ENCODE measurements around the gene FLYWCH1. TPM values are rescaled to one million over a fixed set of nuclear protein-coding genes. Genes with fewer than 3 reads are reported as not detected.
A peak's percentile ranks its signal among the peaks of the same experiment; 100 is the strongest.

Gene FLYWCH1
- total and polyA plus RNA-seq, 5 donors = 28.9 to 43.9 (median 36.1) TPM

- no peak overlapping the region for H3K27ac ChIP-seq (ENCODE audit: low read length)
- no peaks in the 10 kb centered on the region for H3K4me1 ChIP-seq (ENCODE audit: control insufficient read depth, insufficient read depth, low read length)
- H3K4me3 ChIP-seq (ENCODE audit: low read length) = no peak overlapping the region
- WGBS = 64% methylated on average over 26 of the region's 26 CpGs
- H3K27me3 ChIP-seq (ENCODE audit: control insufficient read depth, insufficient read depth) = no peaks in the 10 kb centered on the region
- DNase-seq (peak in 1 of 3 donors; percentile 47), ATAC-seq (no peak)
- intact Hi-C loops (cut with DNase I) = no loop called here
- no peaks in the 10 kb centered on the region for H3K9me3 ChIP-seq (ENCODE audit: control insufficient read depth, low read length)
These were observed 43.1 kb downstream of the FLYWCH1 start for GRCh38 chr16:2954656-2955381.

GRCh38 chr16:2955438-2955778, 43.7 kb downstream of the FLYWCH1 start:
- intact Hi-C loops (cut with DNase I) = no loop called here
- 54% methylated on average over 10 of the region's 10 CpGs for WGBS
- Histone ChIP-seq H3K4me1 (ENCODE audit: control insufficient read depth, insufficient read depth, low read length) (no peaks in the 10 kb centered on the region), H3K27me3 (ENCODE audit: control insufficient read depth, insufficient read depth) (no peaks in the 10 kb centered on the region), H3K27ac (ENCODE audit: low read length) (no peak overlapping the region), H3K4me3 (ENCODE audit: low read length) (no peak overlapping the region), H3K9me3 (ENCODE audit: control insufficient read depth, low read length) (no peaks in the 10 kb centered on the region)
- ATAC-seq (no peak), DNase-seq (peak in 2 of 3 donors; percentile 16 to 52)

GRCh38 chr16:2955779-2956578, 44.2 kb downstream of the FLYWCH1 start:
- no peaks in the 10 kb centered on the region for H3K27me3 ChIP-seq (ENCODE audit: control insufficient read depth, insufficient read depth)
- intact Hi-C loops (cut with DNase I) = no loop called here
- 44% methylated on average over 21 of the region's 21 CpGs for WGBS

GRCh38 chr16:2956579-2956956, 44.8 kb downstream of the FLYWCH1 start:
- H3K27ac ChIP-seq (ENCODE audit: low read length) = no peak overlapping the region
- ATAC-seq (no peak), DNase-seq (peak in 1 of 3 donors; percentile 44)
- no peak overlapping the region for H3K4me3 ChIP-seq (ENCODE audit: low read length)
- no peaks in the 10 kb centered on the region for H3K4me1 ChIP-seq (ENCODE audit: control insufficient read depth, insufficient read depth, low read length)
- H3K9me3 ChIP-seq (ENCODE audit: control insufficient read depth, low read length) = no peaks in the 10 kb centered on the region
- intact Hi-C loops (cut with DNase I) = no loop called here
- no peaks in the 10 kb centered on the region for H3K27me3 ChIP-seq (ENCODE audit: control insufficient read depth, insufficient read depth)
- 79% methylated on average over 11 of the region's 11 CpGs for WGBS

More at GRCh38 chr16:2955779-2956578, 44.2 kb downstream of the FLYWCH1 start:
- DNase-seq = no peak
- peak in 1 of 2 donors; percentile 7 for ATAC-seq
- Histone ChIP-seq H3K27ac (ENCODE audit: low read length) (no peak overlapping the region), H3K4me3 (ENCODE audit: low read length) (no peak overlapping the region), H3K9me3 (ENCODE audit: control insufficient read depth, low read length) (no peaks in the 10 kb centered on the region), H3K4me1 (ENCODE audit: control insufficient read depth, insufficient read depth, low read length) (no peaks in the 10 kb centered on the region)

DNA sequence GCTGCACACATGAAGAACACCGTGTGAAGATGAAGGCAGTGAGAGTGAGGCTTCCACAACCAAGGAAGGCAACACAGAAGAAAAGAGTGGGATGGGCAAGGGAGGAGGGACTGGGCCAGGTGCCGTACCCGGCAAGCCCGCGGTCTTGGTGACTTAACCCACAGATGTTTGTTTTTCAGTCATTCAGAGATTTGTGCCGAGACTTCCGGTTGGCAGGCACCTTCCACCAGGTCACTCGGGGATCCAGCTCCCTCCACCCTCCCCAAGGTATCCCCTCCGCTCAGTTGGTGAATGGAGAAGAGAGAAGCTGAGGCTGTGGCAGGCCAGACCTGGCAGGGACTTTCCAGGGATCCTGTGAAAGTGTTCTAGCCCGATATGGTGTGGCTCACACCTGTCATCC, 47.5 kb downstream of the FLYWCH1 start:
- no peak for ATAC-seq
- intact Hi-C loops (cut with DNase I) = no loop called here
- Histone ChIP-seq H3K4me1 (ENCODE audit: control insufficient read depth, insufficient read depth, low read length) (no peaks in the 10 kb centered on the region), H3K9me3 (ENCODE audit: control insufficient read depth, low read length) (no peaks in the 10 kb centered on the region), H3K27ac (ENCODE audit: low read length) (no peak overlapping the region), H3K27me3 (ENCODE audit: control insufficient read depth, insufficient read depth) (no peaks in the 10 kb centered on the region), H3K4me3 (ENCODE audit: low read length) (no peak overlapping the region)
- no peak for DNase-seq
- WGBS = 64% methylated on average over 10 of the region's 10 CpGs

GRCh38 chr16:2960183-2961010, 48.7 kb downstream of the FLYWCH1 start:
- DNase-seq (peak in 2 of 3 donors; percentile 34 to 35), ATAC-seq (no peak)
- 77% methylated on average over 17 of the region's 17 CpGs for WGBS
- no peaks in the 10 kb centered on the region for H3K4me1 ChIP-seq (ENCODE audit: control insufficient read depth, insufficient read depth, low read length)
- H3K27me3 ChIP-seq (ENCODE audit: control insufficient read depth, insufficient read depth) = no peaks in the 10 kb centered on the region
- H3K27ac ChIP-seq (ENCODE audit: low read length) = no peak overlapping the region
- no peak overlapping the region for H3K4me3 ChIP-seq (ENCODE audit: low read length)
- intact Hi-C loops (cut with DNase I) = no loop called here
- no peaks in the 10 kb centered on the region for H3K9me3 ChIP-seq (ENCODE audit: control insufficient read depth, low read length)

DNA sequence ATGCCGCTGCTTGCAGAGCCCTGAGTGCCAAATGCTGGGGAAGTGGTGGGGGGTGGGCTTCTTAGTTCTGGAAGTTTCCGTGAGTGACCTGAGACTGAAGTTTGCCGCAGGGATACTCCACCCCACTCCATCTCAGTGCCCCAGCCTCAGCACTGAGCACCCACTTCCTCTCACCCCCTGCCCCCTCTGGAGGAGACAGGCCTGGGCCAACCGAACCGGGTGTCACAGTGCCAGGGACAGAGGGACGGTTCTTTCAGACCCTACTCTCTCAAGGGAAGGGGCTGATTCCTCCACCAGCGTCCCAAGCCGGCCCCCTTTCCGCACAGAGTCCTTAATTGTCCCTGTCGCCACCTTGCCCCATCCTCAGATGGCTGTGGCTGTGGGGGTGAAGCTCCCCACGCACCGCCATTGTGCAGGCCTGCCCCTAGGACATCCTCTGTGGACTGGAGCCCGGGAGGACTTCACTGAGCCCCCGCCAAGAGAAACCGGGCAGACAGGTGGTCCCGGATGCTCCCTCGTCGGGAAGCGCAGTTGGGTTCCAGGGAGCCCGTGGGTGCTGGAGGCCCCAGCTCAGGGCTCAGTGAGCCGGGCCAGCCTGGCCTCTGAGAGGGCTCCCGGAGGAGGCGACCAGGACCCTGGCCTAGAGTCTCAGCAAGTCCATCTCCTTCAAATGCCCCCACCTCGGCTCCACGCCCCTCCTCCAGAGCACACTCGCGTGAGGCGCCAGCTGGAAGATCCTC, 50.8 kb downstream of the FLYWCH1 start:
- no peak overlapping the region for H3K27ac ChIP-seq (ENCODE audit: low read length)
- H3K4me1 ChIP-seq (ENCODE audit: control insufficient read depth, insufficient read depth, low read length) = no peaks in the 10 kb centered on the region
- ATAC-seq (no peak), DNase-seq (peak in 1 of 3 donors; percentile 40)
- H3K9me3 ChIP-seq (ENCODE audit: control insufficient read depth, low read length) = no peaks in the 10 kb centered on the region
- no peak overlapping the region for H3K4me3 ChIP-seq (ENCODE audit: low read length)
- 21% methylated on average over 28 of the region's 28 CpGs for WGBS
- H3K27me3 ChIP-seq (ENCODE audit: control insufficient read depth, insufficient read depth) = no peaks in the 10 kb centered on the region
- intact Hi-C loops (cut with DNase I) = no loop called here

DNA sequence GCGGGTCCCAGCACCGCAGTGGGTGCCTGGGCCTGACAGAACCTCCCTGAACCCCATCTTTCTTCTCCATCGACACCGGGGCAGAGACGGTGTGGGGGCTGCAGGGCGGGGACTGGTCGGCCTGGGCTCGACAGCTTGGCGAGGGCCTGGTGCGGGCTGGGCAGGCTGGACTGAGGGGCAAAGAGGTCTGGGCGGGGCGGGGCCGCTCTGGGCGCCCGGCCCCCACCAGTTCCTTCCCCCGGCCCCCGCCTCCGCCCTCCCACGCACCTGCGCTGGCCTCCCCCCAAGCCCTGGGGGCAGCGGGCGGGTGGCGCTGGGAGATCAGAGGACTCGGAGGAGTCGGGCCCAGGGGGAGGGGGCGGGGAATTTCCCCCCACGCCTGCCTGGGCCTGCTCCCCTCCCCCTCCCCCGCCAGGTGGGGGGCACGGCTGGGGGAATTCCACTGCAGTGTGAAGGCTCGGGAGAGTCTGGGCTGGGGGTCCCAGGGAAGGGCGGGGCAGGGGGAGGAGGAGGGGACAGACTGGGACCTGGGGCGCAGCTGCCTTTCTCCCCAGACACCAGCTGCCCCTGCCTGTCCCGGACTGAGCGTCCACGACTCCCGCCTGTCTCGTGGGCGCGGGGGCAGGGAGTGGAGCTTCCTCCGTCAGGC, 51.5 kb downstream of the FLYWCH1 start:
- WGBS = under 1% methylated on average over 40 of the region's 40 CpGs
- intact Hi-C loops (cut with DNase I) = no loop called here
- ATAC-seq (no peak), DNase-seq (peak in 2 of 3 donors; percentile 43 to 64)
- no peaks in the 10 kb centered on the region for H3K27me3 ChIP-seq (ENCODE audit: control insufficient read depth, insufficient read depth)
- H3K9me3 ChIP-seq (ENCODE audit: control insufficient read depth, low read length) = no peaks in the 10 kb centered on the region
- no peak overlapping the region for H3K27ac ChIP-seq (ENCODE audit: low read length)
- no peak overlapping the region for H3K4me3 ChIP-seq (ENCODE audit: low read length)
- no peaks in the 10 kb centered on the region for H3K4me1 ChIP-seq (ENCODE audit: control insufficient read depth, insufficient read depth, low read length)

- DNase-seq (peak in 2 of 3 donors; percentile 50 to 66), ATAC-seq (no peak)
- WGBS = under 1% methylated on average over 60 of the region's 60 CpGs
- H3K27ac ChIP-seq (ENCODE audit: low read length) = no peak within 1 kb of the TSS
- H3K4me3 ChIP-seq (ENCODE audit: low read length) = peak within 1 kb of the TSS; percentile 22
- peaks cover 3% of the 10 kb centered on the region for H3K4me1 ChIP-seq (ENCODE audit: control insufficient read depth, insufficient read depth, low read length)
- no peaks in the 10 kb centered on the region for H3K27me3 ChIP-seq (ENCODE audit: control insufficient read depth, insufficient read depth)
- intact Hi-C loops (cut with DNase I) = no loop called here
- H3K9me3 ChIP-seq (ENCODE audit: control insufficient read depth, low read length) = no peaks in the 10 kb centered on the region
These were observed 52.2 kb downstream of the FLYWCH1 start, which contains the start of gene KREMEN2 for GRCh38 chr16:2963723-2964474. Gene KREMEN2 (plus strand): TSS chr16:2964275. CDS start chr16:2964521, 246 bp downstream.
